ENCODE results near the gene BBS9. TPM values are rescaled to one million over a fixed set of nuclear protein-coding genes. Genes with fewer than 3 reads are reported as not detected.

The BBS9 gene
- total and polyA plus RNA-seq, 2 of the 4 experiments (the other 2 are of a cell fraction) = 7.9 to 9.5 TPM

DNA sequence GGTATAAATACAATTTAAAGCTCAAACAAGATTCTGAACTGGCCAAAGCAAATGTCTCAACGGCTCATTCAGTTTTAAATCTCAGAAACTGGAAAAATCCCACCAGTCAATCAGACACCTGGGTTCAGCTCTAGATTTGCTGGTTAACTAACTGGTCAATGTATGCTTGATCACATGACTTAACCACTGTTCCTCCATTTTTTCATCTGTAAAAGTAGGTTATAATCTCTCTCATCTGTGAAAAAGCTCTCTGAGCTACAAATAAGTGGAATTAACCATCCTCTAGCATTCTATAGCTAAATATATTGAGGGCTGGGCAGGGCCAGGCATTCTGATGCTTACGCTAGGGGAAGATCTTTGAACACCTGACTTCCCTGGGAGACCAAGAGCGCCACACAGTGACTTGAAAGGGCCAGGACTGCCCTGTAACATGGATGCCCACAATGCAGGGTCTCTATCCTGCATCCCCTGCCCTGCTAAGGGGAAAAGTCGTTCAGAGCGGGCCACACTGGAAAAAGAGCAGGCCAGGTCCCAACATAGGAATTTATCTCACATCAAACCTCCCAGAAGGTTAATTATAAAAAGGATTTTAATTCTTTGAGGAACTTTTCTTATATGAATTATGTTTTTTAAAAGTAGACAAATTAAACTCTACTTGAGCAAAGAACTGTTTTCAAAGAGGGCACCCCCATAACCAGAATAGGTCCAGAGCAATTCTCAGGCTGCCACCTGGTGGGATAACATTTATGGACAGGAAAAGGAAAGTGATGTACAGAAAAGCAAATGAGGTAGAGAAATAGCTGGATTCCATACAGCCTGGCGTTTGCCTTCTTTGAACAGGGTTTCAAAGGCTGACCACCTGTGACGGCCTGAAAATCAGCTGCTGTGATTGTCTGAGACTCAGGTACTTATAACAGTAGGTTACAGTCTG is 22.0 kb upstream of the BBS9 start (continued):
- TF ChIP-seq CTCF (conservative IDR thresholded peaks at IDR 0.05; ENCODE audit: low read depth, low read length) = peak; percentile 68
